GM12878 (cell line): Measurements from ENCODE around the gene ENOX1. TPM values are rescaled to one million over a fixed set of nuclear protein-coding genes. Genes with fewer than 3 reads are reported as not detected.

Experiments used
- ATAC-seq: fragments of 200-7000 bp; cut with Tn5 transposase; 3 replicates; pipeline ENCODE4 v1.9.1; 2020; ENCODE audit warnings: mild to moderate bottlenecking, moderate library complexity
- BruUV-seq: library from RNA; stranded (reverse); fragments of 400-500 nt; replicated peaks from 2 replicates; lab custom pipeline; 2021; lab: Mats Ljungman, UMichigan
- CTCF ChIA-PET: fragments of 300-600 bp; sonication (Branson Sonifier 250); formaldehyde crosslinking; extraction: SDS; loops from one replicate; lab custom pipeline; 2021; ENCODE audit warnings: inconsistent platforms; lab: Yijun Ruan, JAX
- POLR2A ChIA-PET: fragments of 350-600 bp; formaldehyde crosslinking; extraction: SDS; loops from one replicate; lab custom pipeline; 2021; ENCODE audit warnings: inconsistent platforms; lab: Charles Lee
- RAD21 ChIA-PET: fragments of 300-600 bp; sonication (Branson Sonifier 250); formaldehyde crosslinking; loops from one replicate; lab custom pipeline; 2023; ENCODE audit warnings: antibody characterized with exemption; ENCODE audit not compliant: unreplicated experiment; lab: Charles Lee
- SMC1A ChIA-PET: fragments of 300-600 bp; sonication (Branson Sonifier 250); formaldehyde crosslinking; loops from one replicate; lab custom pipeline; 2023; ENCODE audit not compliant: unreplicated experiment, uncharacterized antibody; lab: Charles Lee
- DNase-seq: peaks from one replicate; pipeline ENCODE4 v3.0.0-alpha.2; 2011; ENCODE audit warnings: low read depth, low spot score
- FAIRE-seq: peaks from 3 replicates; lab custom pipeline; 2011; peaks lifted over from hg19 to GRCh38; lab: Jason Lieb, UNC
- H2AFZ ChIP-seq: 2 replicates; pipeline ENCODE4 v1.6.0; 2011; ENCODE audit warnings: low read depth, low read length, control low read depth; ENCODE audit not compliant: control insufficient read depth
- H3K27ac ChIP-seq: 2 replicates; pipeline ENCODE4 v1.5.1; 2011; ENCODE audit warnings: control low read depth; ENCODE audit not compliant: control insufficient read depth, insufficient read depth
- H3K27me3 ChIP-seq, 2 experiments: replicated peaks in 1 of 2; 2 replicates each; pipeline versions ENCODE4 v1.6.0 to v1.6.1; 2011; ENCODE audit warnings: low read length in 1 of 2; ENCODE audit not compliant: control insufficient read depth in 2 of 2, insufficient read depth in 2 of 2
- H3K36me3 ChIP-seq, 2 experiments: 2 replicates each; pipeline ENCODE4 v1.5.1; 2011; ENCODE audit warnings: low read length in 1 of 2; ENCODE audit not compliant: control insufficient read depth in 2 of 2, insufficient read depth in 2 of 2
- H3K4me1 ChIP-seq: 2 replicates; pipeline ENCODE4 v1.6.1; 2011; ENCODE audit warnings: mild to moderate bottlenecking, low read length, moderate library complexity, mixed read lengths; ENCODE audit not compliant: control insufficient read depth, insufficient read depth
- H3K4me2 ChIP-seq: 2 replicates; pipeline ENCODE4 v1.6.0; 2011; ENCODE audit warnings: control low read depth; ENCODE audit not compliant: control insufficient read depth, insufficient read depth
- H3K4me3 ChIP-seq: fragments of 200-600 bp; sonication (generic); 2 replicates; pipeline ENCODE4 v1.5.1; 2016
- H3K79me2 ChIP-seq: 2 replicates; pipeline ENCODE4 v1.6.0; 2011; ENCODE audit warnings: low read length; ENCODE audit not compliant: control insufficient read depth, insufficient read depth
- H3K9ac ChIP-seq: 2 replicates; pipeline ENCODE4 v1.8.0; 2011; ENCODE audit warnings: low read length, control low read depth, mixed read lengths; ENCODE audit not compliant: control insufficient read depth, insufficient read depth
- H3K9me3 ChIP-seq: replicated peaks from 3 replicates; pipeline ENCODE4 v1.5.1; 2011; ENCODE audit warnings: mild to moderate bottlenecking, low read length; ENCODE audit not compliant: control insufficient read depth, insufficient read depth
- H4K20me1 ChIP-seq: 2 replicates; pipeline ENCODE4 v1.6.0; 2011; ENCODE audit not compliant: control insufficient read depth, insufficient read depth
- CBX3 ChIP-seq: fragments of 200-600 bp; sonication (generic); IDR thresholded peaks from 2 replicates; pipeline ENCODE4 v1.6.1; 2016; ENCODE audit warnings: low read depth, borderline replicate concordance
- KAT2A ChIP-seq: conservative IDR thresholded peaks from 2 replicates; pipeline ENCODE4 v1.6.1; 2011; ENCODE audit warnings: low read depth, low read length; ENCODE audit not compliant: control insufficient read depth
- PAX8 ChIP-seq: fragments of 450-650 bp; IDR thresholded peaks from 2 replicates; pipeline ENCODE4 v1.6.1; 2017; ENCODE audit warnings: mild to moderate bottlenecking, moderate library complexity
- ZNF274 ChIP-seq: IDR thresholded peaks from one replicate; pipeline ENCODE4 v1.8.0; 2011; ENCODE audit not compliant: insufficient read length, insufficient read depth
- ZZZ3 ChIP-seq: IDR thresholded peaks from 2 replicates; pipeline ENCODE4 v1.6.1; 2011; ENCODE audit warnings: low read depth; ENCODE audit not compliant: control insufficient read depth, insufficient read length
- WGBS: methylation state at CpG from one replicate; pipeline ENCODE4 v1.1.6; 2016; ENCODE audit warnings: low lambda C conversion rate; ENCODE audit not compliant: insufficient replicate concordance, insufficient coverage; ENCODE audit errors: missing lambda C conversion rate; 5-methylcytosine and 5-hydroxymethylcytosine counted together
- in situ Hi-C: fragments of 300-500 bp; cut with MboI; formaldehyde crosslinking; loops from 9 replicates; pipeline ENCODE4 v1.14.3; 2018; ENCODE audit warnings: mixed read lengths
- intact Hi-C: fragments of 100-400 bp; cut with micrococcal nuclease; formaldehyde crosslinking; loops from one replicate; pipeline ENCODE4 v1.14.2; 2022; ENCODE audit not compliant: unreplicated experiment
- polyA plus RNA-seq, 11 experiments: library from polyadenylated mRNA; depleted of rRNA in 4 of 11; unstranded in 6 of 11; stranded (reverse) in 5 of 11; fragments of >200 nt; fragmentation: Nextera tagmentation in 4 of 11; fragmentation: Illumina TruSeq in 1 of 11; extraction: Ambion mirVana in 4 of 11; extraction: Trizol in 1 of 11; gene quantifications; 1 replicate in 1 of 11; 2 replicates in 10 of 11; pipeline versions ENCODE4 v1.2.1 to v1.2.3, GENCODE V29; 2011 to 2016; ENCODE audit warnings: inconsistent platforms in 2 of 11, missing spikeins in 2 of 11, low read depth in 1 of 11
- total RNA-seq, 4 experiments: library from RNA; depleted of rRNA in 3 of 4; stranded (reverse); fragments of >200 nt in 3 of 4; fragmentation: Illumina TruSeq in 1 of 4; extraction: Trizol in 1 of 4; gene quantifications; 2 replicates each; pipeline versions ENCODE4 v1.2.1 to v1.2.3, GENCODE V29; 2013 to 2021
- TF ChIP-seq, protein P1 (sequence below): fragments of 450-650 bp; IDR thresholded peaks from 2 replicates; pipeline ENCODE4 v1.6.1; 2017; ENCODE audit warnings: mild to moderate bottlenecking, low read depth, inconsistent platforms; ENCODE audit not compliant: poor library complexity, severe bottlenecking
- TF ChIP-seq, protein P2 (sequence below): IDR thresholded peaks from 2 replicates; pipeline ENCODE4 v1.6.1; 2012; ENCODE audit warnings: improper control_type of control experiment, low read depth, low read length; ENCODE audit not compliant: insufficient replicate concordance
- TF ChIP-seq, protein P3 (sequence below): IDR thresholded peaks from 2 replicates; pipeline ENCODE4 v1.6.1; 2011; ENCODE audit warnings: borderline replicate concordance, low read depth, mild to moderate bottlenecking, moderate library complexity, low read length; ENCODE audit not compliant: insufficient read depth, poor library complexity, severe bottlenecking
- TF ChIP-seq, protein P4 (sequence below): fragments of 150-350 bp; IDR thresholded peaks from 2 replicates; pipeline ENCODE4 v1.6.1; 2014; ENCODE audit warnings: mild to moderate bottlenecking, low read depth, low read length

Gene ENOX1
- total and polyA plus RNA-seq, 10 of the 15 experiments (the other 5 are each of a cell fraction or from before 2014, with no cell fraction given), result 0.11 to 0.26 (median 0.15) TPM

DNA sequence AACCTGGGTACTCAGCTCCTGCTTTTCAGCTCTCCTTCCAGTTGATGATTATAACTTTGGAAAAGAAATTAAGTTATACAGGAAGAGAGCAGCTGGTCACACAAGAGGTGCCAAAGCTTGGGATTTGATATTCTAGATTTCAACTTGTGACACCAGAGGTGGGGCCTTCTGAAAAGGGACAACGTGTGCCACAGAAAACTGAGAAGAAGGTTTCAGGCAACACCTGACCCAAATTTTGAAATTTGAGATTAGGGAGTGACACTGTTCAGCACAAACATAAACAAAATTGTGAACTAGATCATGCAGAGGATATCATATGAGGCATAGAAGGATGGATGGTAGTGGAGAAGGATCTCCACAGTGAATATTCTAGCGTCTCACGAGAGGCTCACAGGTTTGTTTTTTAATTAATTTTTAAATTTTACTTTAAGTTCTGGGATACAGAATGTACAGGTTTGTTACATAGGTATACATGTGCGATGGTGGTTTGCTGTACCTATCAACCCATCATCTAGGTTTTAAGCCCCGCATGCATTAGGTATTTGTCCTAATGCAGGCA, 379.7 kb downstream of the ENOX1 start:
- Histone ChIP-seq H3K4me1 (no peaks in the 10 kb centered on the region), H3K4me3 (no peak overlapping the region), H3K79me2 (no peaks in the 10 kb centered on the region), H3K9me3 (no peaks in the 10 kb centered on the region), H3K36me3 (no peaks in the 10 kb centered on the region), H2AFZ (no peak overlapping the region), H3K27me3 (no peaks in the 10 kb centered on the region), H3K27ac (no peak overlapping the region), H3K9ac (no peak overlapping the region), H4K20me1 (no peaks in the 10 kb centered on the region), H3K4me2 (no peak overlapping the region)
- no peak for ATAC-seq
- in situ Hi-C loops, result loop anchor here (5.0 kb wide), 1 partner anchor 50 kb away; no protein-coding TSS in a partner anchor
- WGBS, result 40% methylated on average over 5 of the region's 5 CpGs
- no TSS peak for BruUV-seq
- DNase-seq, result no peak
- ChIA-PET CTCF (interaction anchor here (0.7 kb wide), 1 partner anchor 697 kb away, joined by 4 read pairs; no protein-coding TSS in a partner anchor), SMC1A (no interaction called here), RAD21 (no interaction called here), POLR2A (no interaction called here)
- TF ChIP-seq CBX3 (no peak), ZZZ3 (no peak), ZNF274 (no peak), PAX8 (no peak), KAT2A (no peak)
- TF ChIP-seq, protein P1, sequence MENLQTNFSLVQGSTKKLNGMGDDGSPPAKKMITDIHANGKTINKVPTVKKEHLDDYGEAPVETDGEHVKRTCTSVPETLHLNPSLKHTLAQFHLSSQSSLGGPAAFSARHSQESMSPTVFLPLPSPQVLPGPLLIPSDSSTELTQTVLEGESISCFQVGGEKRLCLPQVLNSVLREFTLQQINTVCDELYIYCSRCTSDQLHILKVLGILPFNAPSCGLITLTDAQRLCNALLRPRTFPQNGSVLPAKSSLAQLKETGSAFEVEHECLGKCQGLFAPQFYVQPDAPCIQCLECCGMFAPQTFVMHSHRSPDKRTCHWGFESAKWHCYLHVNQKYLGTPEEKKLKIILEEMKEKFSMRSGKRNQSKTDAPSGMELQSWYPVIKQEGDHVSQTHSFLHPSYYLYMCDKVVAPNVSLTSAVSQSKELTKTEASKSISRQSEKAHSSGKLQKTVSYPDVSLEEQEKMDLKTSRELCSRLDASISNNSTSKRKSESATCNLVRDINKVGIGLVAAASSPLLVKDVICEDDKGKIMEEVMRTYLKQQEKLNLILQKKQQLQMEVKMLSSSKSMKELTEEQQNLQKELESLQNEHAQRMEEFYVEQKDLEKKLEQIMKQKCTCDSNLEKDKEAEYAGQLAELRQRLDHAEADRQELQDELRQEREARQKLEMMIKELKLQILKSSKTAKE, result no peak
- TF ChIP-seq, protein P2, sequence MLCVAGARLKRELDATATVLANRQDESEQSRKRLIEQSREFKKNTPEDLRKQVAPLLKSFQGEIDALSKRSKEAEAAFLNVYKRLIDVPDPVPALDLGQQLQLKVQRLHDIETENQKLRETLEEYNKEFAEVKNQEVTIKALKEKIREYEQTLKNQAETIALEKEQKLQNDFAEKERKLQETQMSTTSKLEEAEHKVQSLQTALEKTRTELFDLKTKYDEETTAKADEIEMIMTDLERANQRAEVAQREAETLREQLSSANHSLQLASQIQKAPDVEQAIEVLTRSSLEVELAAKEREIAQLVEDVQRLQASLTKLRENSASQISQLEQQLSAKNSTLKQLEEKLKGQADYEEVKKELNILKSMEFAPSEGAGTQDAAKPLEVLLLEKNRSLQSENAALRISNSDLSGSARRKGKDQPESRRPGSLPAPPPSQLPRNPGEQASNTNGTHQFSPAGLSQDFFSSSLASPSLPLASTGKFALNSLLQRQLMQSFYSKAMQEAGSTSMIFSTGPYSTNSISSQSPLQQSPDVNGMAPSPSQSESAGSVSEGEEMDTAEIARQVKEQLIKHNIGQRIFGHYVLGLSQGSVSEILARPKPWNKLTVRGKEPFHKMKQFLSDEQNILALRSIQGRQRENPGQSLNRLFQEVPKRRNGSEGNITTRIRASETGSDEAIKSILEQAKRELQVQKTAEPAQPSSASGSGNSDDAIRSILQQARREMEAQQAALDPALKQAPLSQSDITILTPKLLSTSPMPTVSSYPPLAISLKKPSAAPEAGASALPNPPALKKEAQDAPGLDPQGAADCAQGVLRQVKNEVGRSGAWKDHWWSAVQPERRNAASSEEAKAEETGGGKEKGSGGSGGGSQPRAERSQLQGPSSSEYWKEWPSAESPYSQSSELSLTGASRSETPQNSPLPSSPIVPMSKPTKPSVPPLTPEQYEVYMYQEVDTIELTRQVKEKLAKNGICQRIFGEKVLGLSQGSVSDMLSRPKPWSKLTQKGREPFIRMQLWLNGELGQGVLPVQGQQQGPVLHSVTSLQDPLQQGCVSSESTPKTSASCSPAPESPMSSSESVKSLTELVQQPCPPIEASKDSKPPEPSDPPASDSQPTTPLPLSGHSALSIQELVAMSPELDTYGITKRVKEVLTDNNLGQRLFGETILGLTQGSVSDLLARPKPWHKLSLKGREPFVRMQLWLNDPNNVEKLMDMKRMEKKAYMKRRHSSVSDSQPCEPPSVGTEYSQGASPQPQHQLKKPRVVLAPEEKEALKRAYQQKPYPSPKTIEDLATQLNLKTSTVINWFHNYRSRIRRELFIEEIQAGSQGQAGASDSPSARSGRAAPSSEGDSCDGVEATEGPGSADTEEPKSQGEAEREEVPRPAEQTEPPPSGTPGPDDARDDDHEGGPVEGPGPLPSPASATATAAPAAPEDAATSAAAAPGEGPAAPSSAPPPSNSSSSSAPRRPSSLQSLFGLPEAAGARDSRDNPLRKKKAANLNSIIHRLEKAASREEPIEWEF, result no peak
- TF ChIP-seq, protein P3, sequence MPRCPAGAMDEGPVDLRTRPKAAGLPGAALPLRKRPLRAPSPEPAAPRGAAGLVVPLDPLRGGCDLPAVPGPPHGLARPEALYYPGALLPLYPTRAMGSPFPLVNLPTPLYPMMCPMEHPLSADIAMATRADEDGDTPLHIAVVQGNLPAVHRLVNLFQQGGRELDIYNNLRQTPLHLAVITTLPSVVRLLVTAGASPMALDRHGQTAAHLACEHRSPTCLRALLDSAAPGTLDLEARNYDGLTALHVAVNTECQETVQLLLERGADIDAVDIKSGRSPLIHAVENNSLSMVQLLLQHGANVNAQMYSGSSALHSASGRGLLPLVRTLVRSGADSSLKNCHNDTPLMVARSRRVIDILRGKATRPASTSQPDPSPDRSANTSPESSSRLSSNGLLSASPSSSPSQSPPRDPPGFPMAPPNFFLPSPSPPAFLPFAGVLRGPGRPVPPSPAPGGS, result no peak
- TF ChIP-seq, protein P4, sequence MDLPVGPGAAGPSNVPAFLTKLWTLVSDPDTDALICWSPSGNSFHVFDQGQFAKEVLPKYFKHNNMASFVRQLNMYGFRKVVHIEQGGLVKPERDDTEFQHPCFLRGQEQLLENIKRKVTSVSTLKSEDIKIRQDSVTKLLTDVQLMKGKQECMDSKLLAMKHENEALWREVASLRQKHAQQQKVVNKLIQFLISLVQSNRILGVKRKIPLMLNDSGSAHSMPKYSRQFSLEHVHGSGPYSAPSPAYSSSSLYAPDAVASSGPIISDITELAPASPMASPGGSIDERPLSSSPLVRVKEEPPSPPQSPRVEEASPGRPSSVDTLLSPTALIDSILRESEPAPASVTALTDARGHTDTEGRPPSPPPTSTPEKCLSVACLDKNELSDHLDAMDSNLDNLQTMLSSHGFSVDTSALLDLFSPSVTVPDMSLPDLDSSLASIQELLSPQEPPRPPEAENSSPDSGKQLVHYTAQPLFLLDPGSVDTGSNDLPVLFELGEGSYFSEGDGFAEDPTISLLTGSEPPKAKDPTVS, result no peak
- FAIRE-seq, result no peak
- intact Hi-C loops, result no loop called here
